ENCODE results near the gene NEDD1.

GRCh38 chr12:96982671-96983070 lies 75.6 kb downstream of the NEDD1 start:
- no peak for TF ChIP-seq CTCF (IDR thresholded peaks at IDR 0.05; ENCODE audit: low read length)
- TF ChIP-seq EZH2 (optimal IDR thresholded peaks at IDR 0.05; ENCODE audit: low read depth, low read length), result no peak

Data from MM.1S (cell line).